ENCODE results near the gene SRPRA.

SRPRA gene

DNA sequence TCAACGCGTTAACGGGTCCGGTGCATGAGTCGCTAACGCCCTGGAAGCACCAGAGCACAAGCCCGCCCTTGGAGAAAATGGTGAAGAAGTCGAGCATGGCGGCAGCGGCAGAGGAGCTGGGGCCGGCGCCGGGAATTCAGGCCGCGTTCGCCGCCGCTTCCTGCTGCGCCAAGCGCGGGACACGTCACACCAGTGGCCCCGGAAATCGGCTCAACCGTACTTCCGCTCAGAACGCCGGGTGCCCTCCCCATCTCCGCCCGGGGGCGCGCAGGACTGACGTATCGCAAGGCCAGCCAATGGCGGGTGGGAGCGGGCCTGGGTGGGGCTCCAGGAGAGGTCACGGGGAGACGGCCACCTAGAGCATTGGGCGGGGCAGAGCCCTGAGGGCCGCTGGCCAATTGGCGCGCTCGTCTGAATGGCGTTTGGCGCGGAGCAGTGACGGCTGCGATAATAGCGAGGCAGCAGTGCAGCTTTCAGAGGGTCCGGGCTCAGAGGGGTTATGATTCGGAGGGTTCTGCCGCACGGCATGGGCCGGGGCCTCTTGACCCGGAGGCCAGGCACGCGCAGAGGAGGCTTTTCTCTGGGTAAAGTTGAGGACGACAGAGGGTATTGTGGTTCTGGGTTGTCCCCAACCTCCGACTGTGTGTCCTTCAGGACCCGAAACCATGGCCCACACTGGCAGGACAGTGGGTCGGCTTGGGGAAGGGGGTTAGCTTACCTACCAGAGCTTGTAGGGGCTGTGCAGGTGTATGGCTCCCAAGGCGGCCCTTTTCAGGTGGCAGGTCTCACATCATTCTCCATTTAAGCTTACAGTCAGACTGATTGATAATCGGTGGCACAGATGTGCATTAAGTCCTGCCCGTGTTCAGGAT lies at the start of gene SRPRA, which contains the start of gene FOXRED1 (continued):
- TF ChIP-seq, protein P1, sequence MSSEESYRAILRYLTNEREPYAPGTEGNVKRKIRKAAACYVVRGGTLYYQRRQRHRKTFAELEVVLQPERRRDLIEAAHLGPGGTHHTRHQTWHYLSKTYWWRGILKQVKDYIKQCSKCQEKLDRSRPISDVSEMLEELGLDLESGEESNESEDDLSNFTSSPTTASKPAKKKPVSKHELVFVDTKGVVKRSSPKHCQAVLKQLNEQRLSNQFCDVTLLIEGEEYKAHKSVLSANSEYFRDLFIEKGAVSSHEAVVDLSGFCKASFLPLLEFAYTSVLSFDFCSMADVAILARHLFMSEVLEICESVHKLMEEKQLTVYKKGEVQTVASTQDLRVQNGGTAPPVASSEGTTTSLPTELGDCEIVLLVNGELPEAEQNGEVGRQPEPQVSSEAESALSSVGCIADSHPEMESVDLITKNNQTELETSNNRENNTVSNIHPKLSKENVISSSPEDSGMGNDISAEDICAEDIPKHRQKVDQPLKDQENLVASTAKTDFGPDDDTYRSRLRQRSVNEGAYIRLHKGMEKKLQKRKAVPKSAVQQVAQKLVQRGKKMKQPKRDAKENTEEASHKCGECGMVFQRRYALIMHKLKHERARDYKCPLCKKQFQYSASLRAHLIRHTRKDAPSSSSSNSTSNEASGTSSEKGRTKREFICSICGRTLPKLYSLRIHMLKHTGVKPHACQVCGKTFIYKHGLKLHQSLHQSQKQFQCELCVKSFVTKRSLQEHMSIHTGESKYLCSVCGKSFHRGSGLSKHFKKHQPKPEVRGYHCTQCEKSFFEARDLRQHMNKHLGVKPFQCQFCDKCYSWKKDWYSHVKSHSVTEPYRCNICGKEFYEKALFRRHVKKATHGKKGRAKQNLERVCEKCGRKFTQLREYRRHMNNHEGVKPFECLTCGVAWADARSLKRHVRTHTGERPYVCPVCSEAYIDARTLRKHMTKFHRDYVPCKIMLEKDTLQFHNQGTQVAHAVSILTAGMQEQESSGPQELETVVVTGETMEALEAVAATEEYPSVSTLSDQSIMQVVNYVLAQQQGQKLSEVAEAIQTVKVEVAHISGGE (tag by site-specific recombination; conservative IDR thresholded peaks at IDR 0.05; ENCODE audit: low read depth), result peak; percentile 96
- 0 out of 2 replicates have a peak, but pooled peaks have one; percentile 22 for TF ChIP-seq ZNF580 (tag by site-specific recombination; IDR thresholded peaks at IDR 0.05)
- TF ChIP-seq SP7 (tag by site-specific recombination; IDR thresholded peaks at IDR 0.05), result peak; percentile 49; the same call in 1 of the 2 replicates
- peak; percentile 77 for TF ChIP-seq ZEB2 (tag by site-specific recombination; IDR thresholded peaks at IDR 0.05)
- TF ChIP-seq, protein P2, sequence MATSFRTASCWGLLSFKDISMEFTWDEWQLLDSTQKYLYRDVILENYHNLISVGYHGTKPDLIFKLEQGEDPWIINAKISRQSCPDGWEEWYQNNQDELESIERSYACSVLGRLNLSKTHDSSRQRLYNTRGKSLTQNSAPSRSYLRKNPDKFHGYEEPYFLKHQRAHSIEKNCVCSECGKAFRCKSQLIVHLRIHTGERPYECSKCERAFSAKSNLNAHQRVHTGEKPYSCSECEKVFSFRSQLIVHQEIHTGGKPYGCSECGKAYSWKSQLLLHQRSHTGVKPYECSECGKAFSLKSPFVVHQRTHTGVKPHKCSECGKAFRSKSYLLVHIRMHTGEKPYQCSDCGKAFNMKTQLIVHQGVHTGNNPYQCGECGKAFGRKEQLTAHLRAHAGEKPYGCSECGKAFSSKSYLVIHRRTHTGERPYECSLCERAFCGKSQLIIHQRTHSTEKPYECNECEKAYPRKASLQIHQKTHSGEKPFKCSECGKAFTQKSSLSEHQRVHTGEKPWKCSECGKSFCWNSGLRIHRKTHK (tag by site-specific recombination; IDR thresholded peaks at IDR 0.05), result no peak
- TF ChIP-seq, protein P3, sequence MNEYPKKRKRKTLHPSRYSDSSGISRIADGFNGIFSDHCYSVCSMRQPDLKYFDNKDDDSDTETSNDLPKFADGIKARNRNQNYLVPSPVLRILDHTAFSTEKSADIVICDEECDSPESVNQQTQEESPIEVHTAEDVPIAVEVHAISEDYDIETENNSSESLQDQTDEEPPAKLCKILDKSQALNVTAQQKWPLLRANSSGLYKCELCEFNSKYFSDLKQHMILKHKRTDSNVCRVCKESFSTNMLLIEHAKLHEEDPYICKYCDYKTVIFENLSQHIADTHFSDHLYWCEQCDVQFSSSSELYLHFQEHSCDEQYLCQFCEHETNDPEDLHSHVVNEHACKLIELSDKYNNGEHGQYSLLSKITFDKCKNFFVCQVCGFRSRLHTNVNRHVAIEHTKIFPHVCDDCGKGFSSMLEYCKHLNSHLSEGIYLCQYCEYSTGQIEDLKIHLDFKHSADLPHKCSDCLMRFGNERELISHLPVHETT (tag by site-specific recombination; IDR thresholded peaks at IDR 0.05), result peak; percentile 43; the same call in 1 of the 2 replicates
- TF ChIP-seq ZNF398 (tag by site-specific recombination; IDR thresholded peaks at IDR 0.05), result no peak
- no peak for TF ChIP-seq ZNF211 (tag by site-specific recombination; IDR thresholded peaks at IDR 0.05; ENCODE audit: low read depth)
- TF ChIP-seq ZXDB (tag by site-specific recombination; IDR thresholded peaks at IDR 0.05), result peak; percentile 53; the same call in 1 of the 2 replicates
- peak; percentile 95 for TF ChIP-seq KLF10 (tag by site-specific recombination; IDR thresholded peaks at IDR 0.05)
- TF ChIP-seq, protein P4, sequence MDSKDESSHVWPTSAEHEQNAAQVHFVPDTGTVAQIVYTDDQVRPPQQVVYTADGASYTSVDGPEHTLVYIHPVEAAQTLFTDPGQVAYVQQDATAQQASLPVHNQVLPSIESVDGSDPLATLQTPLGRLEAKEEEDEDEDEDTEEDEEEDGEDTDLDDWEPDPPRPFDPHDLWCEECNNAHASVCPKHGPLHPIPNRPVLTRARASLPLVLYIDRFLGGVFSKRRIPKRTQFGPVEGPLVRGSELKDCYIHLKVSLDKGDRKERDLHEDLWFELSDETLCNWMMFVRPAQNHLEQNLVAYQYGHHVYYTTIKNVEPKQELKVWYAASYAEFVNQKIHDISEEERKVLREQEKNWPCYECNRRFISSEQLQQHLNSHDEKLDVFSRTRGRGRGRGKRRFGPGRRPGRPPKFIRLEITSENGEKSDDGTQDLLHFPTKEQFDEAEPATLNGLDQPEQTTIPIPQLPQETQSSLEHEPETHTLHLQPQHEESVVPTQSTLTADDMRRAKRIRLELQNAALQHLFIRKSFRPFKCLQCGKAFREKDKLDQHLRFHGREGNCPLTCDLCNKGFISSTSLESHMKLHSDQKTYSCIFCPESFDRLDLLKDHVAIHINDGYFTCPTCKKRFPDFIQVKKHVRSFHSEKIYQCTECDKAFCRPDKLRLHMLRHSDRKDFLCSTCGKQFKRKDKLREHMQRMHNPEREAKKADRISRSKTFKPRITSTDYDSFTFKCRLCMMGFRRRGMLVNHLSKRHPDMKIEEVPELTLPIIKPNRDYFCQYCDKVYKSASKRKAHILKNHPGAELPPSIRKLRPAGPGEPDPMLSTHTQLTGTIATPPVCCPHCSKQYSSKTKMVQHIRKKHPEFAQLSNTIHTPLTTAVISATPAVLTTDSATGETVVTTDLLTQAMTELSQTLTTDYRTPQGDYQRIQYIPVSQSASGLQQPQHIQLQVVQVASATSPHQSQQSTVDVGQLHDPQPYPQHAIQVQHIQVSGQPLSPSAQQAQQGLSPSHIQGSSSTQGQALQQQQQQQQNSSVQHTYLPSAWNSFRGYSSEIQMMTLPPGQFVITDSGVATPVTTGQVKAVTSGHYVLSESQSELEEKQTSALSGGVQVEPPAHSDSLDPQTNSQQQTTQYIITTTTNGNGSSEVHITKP (tag by site-specific recombination; IDR thresholded peaks at IDR 0.05), result no peak
- TF ChIP-seq YY2 (tag by site-specific recombination; IDR thresholded peaks at IDR 0.05), result peak; percentile 58; the same call in 1 of the 2 replicates
- peak; percentile 92 for TF ChIP-seq PATZ1 (tag by site-specific recombination; IDR thresholded peaks at IDR 0.05)

Measured in HEK293 (cell line).